Duodenal mucosa (tissue), 2 donors: ENCODE data around the gene CBLC.

Source experiments
- H3K27ac ChIP-seq: one replicate; pipeline ENCODE4 v1.7.0; 2013; ENCODE audit warnings: low read depth, low read length
- H3K27me3 ChIP-seq, 2 donors: one replicate each; pipeline ENCODE4 v1.7.0; 2013; ENCODE audit warnings: low read length in 2 of 2, control low read depth in 1 of 2; ENCODE audit not compliant: insufficient read depth in 2 of 2, control insufficient read depth in 1 of 2
- H3K36me3 ChIP-seq, 2 donors: one replicate each; pipeline ENCODE4 v1.7.0; 2013; ENCODE audit warnings: low read length in 2 of 2, control low read depth in 1 of 2; ENCODE audit not compliant: insufficient read depth in 2 of 2, control insufficient read depth in 1 of 2
- H3K4me1 ChIP-seq, 2 donors: one replicate each; pipeline ENCODE4 v1.7.0; 2013; ENCODE audit warnings: low read length in 2 of 2, control low read depth in 1 of 2; ENCODE audit not compliant: insufficient read depth in 2 of 2, control insufficient read depth in 1 of 2
- H3K4me3 ChIP-seq, 2 donors: one replicate each; pipeline ENCODE4 v1.7.0; 2013; ENCODE audit warnings: low read length in 2 of 2, low read depth in 1 of 2
- H3K9ac ChIP-seq, 2 donors: one replicate each; pipeline ENCODE4 v1.7.0; 2013; ENCODE audit warnings: low read length in 2 of 2, low read depth in 1 of 2
- H3K9me3 ChIP-seq, 2 donors: one replicate each; pipeline ENCODE4 v1.7.0; 2013; ENCODE audit warnings: low read length in 2 of 2, control low read depth in 1 of 2; ENCODE audit not compliant: control insufficient read depth in 1 of 2

The CBLC gene

DNA sequence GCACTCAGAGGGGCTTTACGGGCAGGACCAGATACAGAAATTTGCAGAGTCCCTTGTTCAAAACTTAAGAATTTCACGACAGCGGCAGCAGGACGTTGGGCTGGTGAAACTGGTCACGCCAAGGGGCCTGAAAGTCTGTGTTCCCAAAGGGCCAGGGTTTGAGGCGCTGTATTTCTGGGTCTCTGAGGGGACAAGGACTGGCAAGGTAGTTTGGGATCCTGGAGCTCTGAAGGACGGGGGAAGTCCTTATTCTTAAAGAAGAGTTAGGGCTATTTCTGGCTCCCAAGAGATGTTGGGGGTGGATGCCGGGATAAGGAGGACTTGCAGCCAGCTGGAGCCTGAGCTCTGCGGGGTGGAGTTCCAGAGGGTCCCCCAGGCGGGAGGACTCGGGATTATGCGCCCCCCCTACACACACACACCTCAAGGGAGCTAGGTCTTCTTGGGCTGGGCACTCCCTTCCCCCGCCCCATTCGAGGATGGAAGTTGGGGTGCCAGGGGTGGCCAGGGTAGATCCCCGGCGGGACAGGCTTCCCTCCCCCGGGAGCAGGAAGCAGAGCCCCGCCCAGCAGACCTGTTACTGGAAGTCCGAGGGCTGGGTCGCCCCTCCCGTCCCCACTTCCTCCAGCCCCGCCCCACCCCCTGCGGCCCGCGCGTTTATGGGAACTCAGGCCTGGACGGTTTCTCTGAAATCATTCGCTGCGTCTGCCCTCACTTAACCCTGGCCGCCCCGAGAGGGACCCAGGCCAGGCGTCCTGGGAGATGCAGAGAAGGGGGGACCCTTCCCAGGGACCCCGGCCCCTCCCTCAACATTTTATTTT, 23.5 kb upstream of the CBLC start:
- Histone ChIP-seq H3K27ac (peak overlapping the region; percentile 97), H3K36me3 (peaks cover 23 to 49% of the 10 kb centered on the region in 2 donors), H3K4me1 (peaks cover 48 to 81% of the 10 kb centered on the region in 2 donors), H3K4me3 (peak overlapping the region; percentile 69 to 73), H3K9me3 (no peaks in the 10 kb centered on the region), H3K9ac (peak overlapping the region; percentile 78 to 82), H3K27me3 (no peaks in the 10 kb centered on the region)

GRCh38 chr19:44754750-44755080, 23.0 kb upstream of the CBLC start:
- Histone ChIP-seq H3K27ac (peak overlapping the region; percentile 97), H3K4me1 (peaks cover 48 to 77% of the 10 kb centered on the region in 2 donors), H3K27me3 (no peaks in the 10 kb centered on the region), H3K9ac (peak overlapping the region; percentile 37 to 60), H3K36me3 (peaks cover 28 to 55% of the 10 kb centered on the region in 2 donors), H3K9me3 (no peaks in the 10 kb centered on the region), H3K4me3 (peak overlapping the region; percentile 58 to 73)

- Histone ChIP-seq H3K4me3 (peak overlapping the region; percentile 58 to 73), H3K9me3 (no peaks in the 10 kb centered on the region), H3K4me1 (peaks cover 48 to 72% of the 10 kb centered on the region in 2 donors), H3K9ac (peak overlapping the region; percentile 37 to 60), H3K36me3 (peaks cover 31 to 59% of the 10 kb centered on the region in 2 donors), H3K27me3 (no peaks in the 10 kb centered on the region), H3K27ac (peak overlapping the region; percentile 6)
These were observed 22.5 kb upstream of the CBLC start for GRCh38 chr19:44755219-44755618.

- H3K36me3 ChIP-seq = peaks cover 34 to 60% of the 10 kb centered on the region in 2 donors
- H3K27me3 ChIP-seq = no peaks in the 10 kb centered on the region
- H3K4me3 ChIP-seq = no peak overlapping the region
- H3K9ac ChIP-seq = no peak overlapping the region
- H3K4me1 ChIP-seq = peaks cover 41 to 63% of the 10 kb centered on the region in 2 donors
- H3K9me3 ChIP-seq = no peaks in the 10 kb centered on the region
- H3K27ac ChIP-seq = no peak overlapping the region
These were observed 21.6 kb upstream of the CBLC start for GRCh38 chr19:44756089-44756562.

DNA sequence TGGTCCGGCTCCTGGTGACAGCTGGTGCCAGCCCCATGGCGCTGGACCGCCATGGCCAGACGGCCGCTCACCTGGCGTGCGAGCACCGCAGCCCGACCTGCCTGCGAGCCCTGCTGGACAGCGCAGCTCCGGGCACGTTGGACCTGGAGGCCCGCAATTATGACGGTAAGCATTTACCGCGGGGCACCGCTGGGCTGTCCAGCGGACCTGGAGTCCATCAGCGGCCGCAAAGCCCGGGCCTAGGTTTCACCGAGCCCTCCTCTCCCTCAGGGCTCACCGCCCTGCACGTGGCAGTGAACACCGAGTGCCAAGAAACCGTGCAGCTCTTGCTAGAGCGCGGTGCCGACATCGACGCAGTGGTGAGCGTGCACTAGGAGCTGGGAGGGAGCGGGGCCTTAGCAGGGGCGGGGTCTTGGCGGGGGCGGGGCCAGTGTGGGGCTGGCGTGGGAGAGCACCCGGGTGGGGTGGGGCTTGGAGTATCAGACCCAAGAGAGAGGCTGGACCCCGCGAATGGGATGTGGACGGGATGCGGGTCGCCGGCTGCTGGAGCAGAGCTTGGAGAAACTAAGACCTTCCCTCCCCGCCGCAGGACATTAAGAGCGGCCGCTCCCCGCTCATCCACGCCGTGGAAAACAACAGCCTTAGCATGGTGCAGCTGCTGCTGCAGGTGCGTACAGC, 20.5 kb upstream of the CBLC start:
- Histone ChIP-seq H3K27me3 (no peaks in the 10 kb centered on the region), H3K36me3 (peaks cover 34 to 56% of the 10 kb centered on the region in 2 donors), H3K9ac (no peak overlapping the region)

DNA sequence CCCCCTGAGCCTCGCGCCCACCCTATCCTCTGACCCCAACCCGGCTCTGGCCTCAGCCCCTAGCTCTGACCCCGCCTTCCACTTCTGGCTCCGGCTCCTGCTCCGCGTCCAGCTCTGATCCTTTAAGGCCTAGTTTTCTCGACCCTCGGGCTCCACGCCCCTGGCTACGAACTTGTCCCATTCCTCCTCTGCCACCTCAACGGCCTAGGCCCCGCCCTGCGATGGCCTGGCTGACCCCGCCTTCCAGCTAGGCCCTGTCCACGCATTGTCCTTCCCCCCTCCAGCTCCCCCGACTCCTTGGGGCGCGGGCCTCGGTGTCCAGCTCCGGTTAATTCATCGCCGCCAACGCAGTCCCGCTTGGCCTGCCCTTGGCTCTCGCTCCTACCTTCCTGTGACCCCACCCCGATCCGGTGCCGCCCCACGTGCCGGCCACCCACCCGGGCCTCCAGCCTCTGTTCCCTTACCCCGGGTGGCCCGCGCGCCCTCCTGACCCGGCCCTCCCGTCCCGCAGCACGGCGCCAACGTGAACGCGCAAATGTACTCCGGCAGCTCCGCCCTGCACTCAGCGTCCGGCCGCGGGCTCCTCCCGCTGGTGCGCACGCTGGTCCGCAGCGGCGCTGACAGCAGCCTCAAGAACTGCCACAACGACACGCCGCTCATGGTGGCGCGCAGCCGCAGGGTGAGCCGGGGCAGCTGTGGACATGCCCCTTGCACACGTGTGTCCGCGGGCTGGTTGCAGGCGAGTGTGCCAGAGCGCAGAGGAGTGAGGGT, 19.8 kb upstream of the CBLC start:
- H3K4me1 ChIP-seq = peaks cover 27 to 45% of the 10 kb centered on the region in 2 donors
- H3K27me3 ChIP-seq = no peaks in the 10 kb centered on the region
- H3K4me3 ChIP-seq = peak overlapping the region in 1 of 2 donors; percentile 40
- H3K9me3 ChIP-seq = no peaks in the 10 kb centered on the region
- no peak overlapping the region for H3K9ac ChIP-seq
- peaks cover 34 to 50% of the 10 kb centered on the region in 2 donors for H3K36me3 ChIP-seq
- H3K27ac ChIP-seq = peak overlapping the region; percentile 17

More for the DNA sequence above, 20.5 kb upstream of the CBLC start:
- peaks cover 34 to 52% of the 10 kb centered on the region in 2 donors for H3K4me1 ChIP-seq
- H3K9me3 ChIP-seq = no peaks in the 10 kb centered on the region
- no peak overlapping the region for H3K27ac ChIP-seq
- peak overlapping the region in 1 of 2 donors; percentile 32 for H3K4me3 ChIP-seq

GRCh38 chr19:44758596-44758995, 19.1 kb upstream of the CBLC start:
- peaks cover 34 to 50% of the 10 kb centered on the region in 2 donors for H3K36me3 ChIP-seq

DNA sequence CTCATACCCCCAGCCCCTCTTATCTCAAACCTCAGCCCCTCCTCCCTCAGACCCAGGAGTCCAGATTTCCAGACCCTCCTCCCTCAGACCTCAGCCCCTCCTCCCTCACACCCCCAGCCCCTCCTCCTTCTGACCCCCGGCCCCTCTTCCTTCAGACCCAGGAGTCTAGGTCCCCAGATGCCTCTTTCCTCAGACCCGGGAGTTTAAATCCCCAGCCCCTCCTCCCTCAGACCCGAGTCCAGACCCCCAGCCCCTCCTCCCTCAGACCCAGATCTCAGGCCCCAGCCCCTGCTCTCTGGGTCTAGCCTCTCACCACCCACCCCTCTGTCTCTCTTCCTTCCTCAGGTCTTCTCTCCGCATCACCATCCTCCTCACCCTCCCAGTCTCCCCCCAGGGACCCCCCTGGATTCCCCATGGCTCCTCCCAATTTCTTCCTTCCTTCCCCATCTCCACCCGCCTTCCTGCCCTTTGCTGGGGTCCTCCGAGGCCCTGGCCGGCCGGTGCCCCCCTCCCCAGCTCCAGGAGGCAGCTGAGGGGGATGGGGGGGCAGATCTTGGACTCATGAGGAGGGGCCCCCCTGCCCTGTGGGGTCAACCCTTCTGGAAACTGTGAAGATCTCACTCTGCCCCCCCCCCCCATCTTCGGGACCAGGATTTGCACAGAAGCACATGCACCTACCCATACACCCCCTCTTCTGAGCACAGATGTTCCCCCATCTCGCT, 18.4 kb upstream of the CBLC start:
- Histone ChIP-seq H3K9ac (no peak overlapping the region), H3K27me3 (no peaks in the 10 kb centered on the region), H3K4me1 (peaks cover 30 to 44% of the 10 kb centered on the region in 2 donors), H3K4me3 (no peak overlapping the region), H3K36me3 (peaks cover 34 to 50% of the 10 kb centered on the region in 2 donors), H3K9me3 (no peaks in the 10 kb centered on the region), H3K27ac (no peak overlapping the region)

More at GRCh38 chr19:44758596-44758995, 19.1 kb upstream of the CBLC start:
- no peaks in the 10 kb centered on the region for H3K9me3 ChIP-seq
- H3K27me3 ChIP-seq = no peaks in the 10 kb centered on the region
- no peak overlapping the region for H3K9ac ChIP-seq
- peaks cover 24 to 43% of the 10 kb centered on the region in 2 donors for H3K4me1 ChIP-seq
- H3K4me3 ChIP-seq = peak overlapping the region in 1 of 2 donors; percentile 40
- no peak overlapping the region for H3K27ac ChIP-seq

DNA sequence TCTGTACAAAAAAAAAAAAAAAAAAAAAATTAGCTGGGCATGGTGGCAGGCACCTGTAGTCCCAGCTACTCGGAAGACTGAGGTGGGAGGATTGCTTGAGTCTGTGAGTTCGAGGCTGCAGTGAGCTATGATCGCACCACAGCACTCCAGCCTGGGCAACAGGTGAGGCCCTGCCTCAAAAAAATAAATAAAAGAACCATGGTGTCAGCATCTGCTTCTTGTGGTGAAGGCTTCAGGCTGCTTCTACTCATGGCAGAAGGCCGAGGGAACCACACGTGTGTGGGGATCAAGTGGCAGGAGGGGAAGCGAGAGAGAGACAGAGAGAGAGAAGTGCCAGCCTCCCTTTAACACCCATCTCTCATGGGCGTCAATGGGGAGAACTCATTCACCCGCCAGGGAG, 15.7 kb upstream of the CBLC start:
- Histone ChIP-seq H3K4me1 (peaks cover 8 to 36% of the 10 kb centered on the region in 2 donors), H3K9me3 (no peaks in the 10 kb centered on the region), H3K9ac (no peak overlapping the region), H3K27ac (no peak overlapping the region), H3K4me3 (no peak overlapping the region), H3K27me3 (no peaks in the 10 kb centered on the region), H3K36me3 (peaks cover 25 to 28% of the 10 kb centered on the region in 2 donors)
